PC-3 (cell line): ENCODE results near the gene MTF1.

Source experiments
- CTCF ChIP-seq: fragments of 300-600 bp; sonication (generic); conservative IDR thresholded peaks from 2 replicates; pipeline ENCODE4 v1.5.1; 2017; ENCODE audit warnings: antibody characterized with exemption, low read depth, mild to moderate bottlenecking, low read length
- EZH2phosphoT487 ChIP-seq: fragments of 300-600 bp; sonication (generic); IDR thresholded peaks from 2 replicates; pipeline ENCODE4 v1.6.1; 2018; ENCODE audit warnings: mild to moderate bottlenecking, antibody characterized with exemption, low read length, borderline replicate concordance

- no peak for TF ChIP-seq EZH2phosphoT487
- peak; percentile 89 for TF ChIP-seq CTCF
Measured at GRCh38 chr1:37811027-37811655, 48.3 kb downstream of the MTF1 start.
